Tibial nerve (tissue), 4 donors: ENCODE data around the gene PRSS3. TPM values are rescaled to one million over a fixed set of nuclear protein-coding genes. Genes with fewer than 3 reads are reported as not detected.
A peak's percentile ranks its signal among the peaks of the same experiment; 100 is the strongest.
"Not testable (repeated sequence)": the region's sequence is repeated elsewhere in the genome, so short reads cannot be mapped to it uniquely, and the experiment has no call there.

Experiments
- DNase-seq, 2 donors: peaks; one replicate each; pipeline ENCODE4 v3.0.0-alpha.2; 2019; ENCODE audit warnings: low spot score in 2 of 2
- H3K27ac ChIP-seq, 4 donors: fragments of 200-600 bp; sonication (generic) in 3 of 4; one replicate each; pipeline ENCODE4 v1.5.1; 2017 to 2019; ENCODE audit warnings: mild to moderate bottlenecking in 1 of 4
- H3K27me3 ChIP-seq, 2 donors: fragments of 200-600 bp; sonication (generic) in 1 of 2; one replicate each; pipeline versions ENCODE4 v1.5.1 to v1.6.0; 2017 to 2019
- H3K36me3 ChIP-seq, 3 donors: fragments of 200-600 bp; sonication (generic); one replicate each; pipeline ENCODE4 v1.5.1; 2018 to 2019
- H3K4me1 ChIP-seq, 4 donors: fragments of 200-600 bp; sonication (generic) in 3 of 4; one replicate each; pipeline ENCODE4 v1.5.1; 2017 to 2019
- H3K4me3 ChIP-seq, 4 donors: fragments of 200-600 bp; sonication (generic) in 3 of 4; one replicate each; pipeline ENCODE4 v1.5.1; 2017 to 2019; ENCODE audit warnings: mild to moderate bottlenecking in 1 of 4, moderate library complexity in 1 of 4
- H3K9me3 ChIP-seq, 4 donors: fragments of 200-600 bp; sonication (generic) in 3 of 4; one replicate each; pipeline ENCODE4 v1.5.1; 2017 to 2019
- CTCF ChIP-seq, 5 experiments: fragments of 200-600 bp in 3 of 5; fragments of 450-650 bp in 2 of 5; sonication (generic) in 3 of 5; IDR thresholded peaks; one replicate each; pipeline ENCODE4 v1.5.1; 2016 to 2019; ENCODE audit warnings: antibody characterized with exemption in 5 of 5, mild to moderate bottlenecking in 3 of 5, moderate library complexity in 2 of 5
- EP300 ChIP-seq, 2 donors: sonication (generic); formaldehyde crosslinking; IDR thresholded peaks; one replicate each; pipeline ENCODE4 v1.6.1; 2017; ENCODE audit warnings: antibody characterized with exemption in 2 of 2, mild to moderate bottlenecking in 1 of 2
- POLR2A ChIP-seq, 2 donors: fragments of 450-650 bp; IDR thresholded peaks; one replicate each; pipeline ENCODE4 v1.6.1; 2017; ENCODE audit warnings: antibody characterized with exemption in 2 of 2, mild to moderate bottlenecking in 2 of 2, moderate library complexity in 2 of 2
- WGBS, 2 donors: methylation state at CpG; one replicate each; pipeline ENCODE4 v1.1.5; 2018; 5-methylcytosine and 5-hydroxymethylcytosine counted together
- total RNA-seq, 4 donors: library from RNA; depleted of rRNA; stranded (reverse); fragments of >200 nt; gene quantifications; one replicate each; pipeline ENCODE4 v1.1.0, GENCODE V29; 2016

PRSS3 gene
- total RNA-seq, 4 donors from 2014 or later = not detected

- Histone ChIP-seq H3K36me3 (no peaks in the 10 kb centered on the region), H3K27ac (peak overlapping the region in 1 of 4 donors; percentile 59), H3K4me1 (peaks cover 0 to 9% (median 0%) of the 10 kb centered on the region in 4 donors), H3K4me3 (no peak overlapping the region), H3K27me3 (peaks cover 0 to 52% of the 10 kb centered on the region in 2 donors), H3K9me3 (peaks cover 0 to 11% (median 0%) of the 10 kb centered on the region in 4 donors)
- TF ChIP-seq POLR2A (IDR thresholded peaks at IDR 0.05) = no peak
- TF ChIP-seq CTCF (IDR thresholded peaks at IDR 0.05) = no peak
- no peak for TF ChIP-seq EP300 (IDR thresholded peaks at IDR 0.05)
- WGBS, 2 donors = 52 to 60% methylated on average over 12 of the region's 12 CpGs
- no peak for DNase-seq
Measured at GRCh38 chr9:33751536-33752129, 43.7 kb upstream of the PRSS3 start.

DNA sequence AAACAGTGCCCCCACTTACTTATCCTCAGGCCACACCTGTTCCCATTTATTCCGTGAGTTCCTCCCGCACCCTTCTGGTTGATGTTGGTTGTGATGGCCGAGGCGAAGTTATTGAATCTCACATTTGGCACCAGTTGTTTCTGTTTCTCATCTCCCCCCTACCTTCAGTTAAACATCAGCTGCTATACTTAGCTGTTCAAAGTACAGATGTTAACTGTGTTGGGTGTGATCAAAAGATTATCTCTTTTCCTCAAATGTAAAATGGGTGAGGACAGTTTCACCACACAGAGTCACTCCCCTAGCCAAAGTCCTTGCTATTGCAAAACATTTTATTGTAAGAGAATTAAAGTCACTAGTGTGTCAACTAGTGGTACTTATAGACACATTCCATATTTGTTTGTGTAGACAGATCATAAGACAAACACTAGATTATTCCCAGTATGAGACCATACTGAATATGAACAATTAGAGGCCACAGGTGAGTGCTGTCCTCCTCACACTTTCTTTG, 43.2 kb upstream of the PRSS3 start:
- TF ChIP-seq CTCF (IDR thresholded peaks at IDR 0.05) (no peak), EP300 (IDR thresholded peaks at IDR 0.05) (no peak), POLR2A (IDR thresholded peaks at IDR 0.05) (no peak)
- DNase-seq = no peak
- Histone ChIP-seq H3K27ac (no peak overlapping the region), H3K27me3 (peaks cover 0 to 52% of the 10 kb centered on the region in 2 donors), H3K4me1 (peaks cover 0 to 9% (median 0%) of the 10 kb centered on the region in 4 donors), H3K9me3 (peaks cover 0 to 11% (median 0%) of the 10 kb centered on the region in 4 donors), H3K36me3 (no peaks in the 10 kb centered on the region), H3K4me3 (no peak overlapping the region)
- WGBS, 2 donors = 65 to 67% methylated on average over 4 of the region's 4 CpGs

DNA sequence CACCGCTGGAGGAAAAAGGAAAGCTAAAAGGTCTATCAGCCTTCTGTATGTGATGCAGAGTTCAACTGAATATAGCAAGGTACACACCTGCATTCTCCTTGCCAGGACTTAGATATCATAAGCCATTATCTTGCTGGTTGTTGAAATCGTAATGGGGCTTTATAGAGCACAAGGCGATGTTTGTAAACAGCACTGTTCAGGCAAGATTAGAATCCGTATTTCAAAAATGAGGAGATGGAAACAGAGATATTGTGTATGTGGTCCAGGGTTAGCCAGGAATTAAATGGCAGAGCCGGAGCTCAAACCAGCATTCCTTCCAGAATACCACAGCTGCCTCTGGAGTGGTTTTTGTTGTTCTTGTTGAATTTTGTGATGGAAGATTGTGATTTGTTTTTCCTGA, 42.6 kb upstream of the PRSS3 start:
- not testable (repeated sequence) for H3K27ac ChIP-seq, H3K36me3 ChIP-seq, H3K4me3 ChIP-seq, DNase-seq, H3K4me1 ChIP-seq
- Histone ChIP-seq H3K27me3 (peaks cover 0 to 52% of the 10 kb centered on the region in 2 donors), H3K9me3 (peaks cover 0 to 11% (median 0%) of the 10 kb centered on the region in 4 donors)
- WGBS, 2 donors = 72 to 82% methylated on average over 5 of the region's 5 CpGs

GRCh38 chr9:33759648-33760047, 35.7 kb upstream of the PRSS3 start:
- not testable (repeated sequence) for H3K27me3 ChIP-seq, H3K9me3 ChIP-seq, DNase-seq, H3K4me1 ChIP-seq, H3K36me3 ChIP-seq, H3K27ac ChIP-seq, H3K4me3 ChIP-seq
- WGBS, 2 donors = 66 to 72% methylated on average over 2 of the region's 2 CpGs

- 84 to 87% methylated on average over 6 of the region's 6 CpGs for WGBS, 2 donors
- TF ChIP-seq EP300 (IDR thresholded peaks at IDR 0.05) (no peak), POLR2A (IDR thresholded peaks at IDR 0.05) (no peak), CTCF (IDR thresholded peaks at IDR 0.05) (no peak)
Measured at GRCh38 chr9:33762343-33762742, 33.0 kb upstream of the PRSS3 start.

DNA sequence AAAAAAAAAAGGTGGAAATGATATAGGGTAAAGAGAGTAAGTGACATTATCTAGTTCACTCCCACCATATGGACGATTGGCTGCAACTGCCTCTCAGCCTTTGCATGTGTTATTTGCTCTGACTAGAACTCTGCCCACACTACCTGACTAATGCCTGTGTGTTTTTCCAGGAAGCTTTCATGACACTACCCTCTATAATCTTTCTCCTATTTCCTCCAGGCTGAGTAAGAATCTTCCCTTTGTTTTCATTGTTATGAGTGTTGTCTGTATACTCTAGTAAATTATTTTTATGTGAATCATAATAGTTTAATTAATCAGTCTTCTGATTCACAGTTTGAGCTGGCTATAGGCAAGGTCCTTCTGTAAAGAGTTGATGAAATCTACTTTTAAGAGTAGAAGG, 31.7 kb upstream of the PRSS3 start:
- not testable (repeated sequence) for H3K27me3 ChIP-seq, H3K9me3 ChIP-seq, H3K4me1 ChIP-seq, H3K36me3 ChIP-seq, H3K27ac ChIP-seq, DNase-seq, H3K4me3 ChIP-seq
- 67 to 70% methylated on average over 1 of the region's 1 CpG for WGBS, 2 donors

More at GRCh38 chr9:33762343-33762742, 33.0 kb upstream of the PRSS3 start:
- Histone ChIP-seq H3K4me3 (no peak overlapping the region), H3K27me3 (no peaks in the 10 kb centered on the region), H3K36me3 (no peaks in the 10 kb centered on the region), H3K27ac (no peak overlapping the region), H3K9me3 (no peaks in the 10 kb centered on the region), H3K4me1 (no peaks in the 10 kb centered on the region)
- DNase-seq = no peak

DNA sequence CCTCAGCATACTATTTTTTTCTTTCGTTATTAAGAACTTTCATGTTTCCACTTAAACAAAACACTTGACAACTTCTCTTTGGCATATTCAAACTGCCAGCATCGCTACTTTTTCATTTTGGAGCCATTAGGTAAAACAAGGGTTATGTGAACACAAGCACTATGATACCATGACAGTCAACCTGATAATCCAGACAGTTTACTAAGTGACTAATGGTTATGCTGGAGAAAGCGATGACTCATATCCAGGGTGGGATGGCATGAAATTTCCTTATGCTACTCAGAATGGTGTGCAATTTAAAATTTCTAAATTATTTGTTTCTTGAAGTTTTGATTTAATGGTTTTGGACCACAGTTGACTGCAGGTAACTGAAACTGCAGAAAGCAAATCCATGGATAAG, 29.9 kb upstream of the PRSS3 start:
- Histone ChIP-seq H3K27me3 (no peaks in the 10 kb centered on the region), H3K9me3 (no peaks in the 10 kb centered on the region), H3K36me3 (no peaks in the 10 kb centered on the region), H3K4me3 (no peak overlapping the region), H3K4me1 (no peaks in the 10 kb centered on the region), H3K27ac (no peak overlapping the region)
- DNase-seq = no peak
- TF ChIP-seq EP300 (IDR thresholded peaks at IDR 0.05) (no peak), POLR2A (IDR thresholded peaks at IDR 0.05) (no peak), CTCF (IDR thresholded peaks at IDR 0.05) (no peak)
- 92 to 93% methylated on average over 3 of the region's 3 CpGs for WGBS, 2 donors

GRCh38 chr9:33770156-33770880, 25.0 kb upstream of the PRSS3 start:
- H3K27ac ChIP-seq, H3K36me3 ChIP-seq, H3K4me1 ChIP-seq, H3K9me3 ChIP-seq, H3K4me3 ChIP-seq, H3K27me3 ChIP-seq, DNase-seq: not testable (repeated sequence)
- WGBS, 2 donors = 83 to 91% methylated on average over 3 of the region's 3 CpGs

DNA sequence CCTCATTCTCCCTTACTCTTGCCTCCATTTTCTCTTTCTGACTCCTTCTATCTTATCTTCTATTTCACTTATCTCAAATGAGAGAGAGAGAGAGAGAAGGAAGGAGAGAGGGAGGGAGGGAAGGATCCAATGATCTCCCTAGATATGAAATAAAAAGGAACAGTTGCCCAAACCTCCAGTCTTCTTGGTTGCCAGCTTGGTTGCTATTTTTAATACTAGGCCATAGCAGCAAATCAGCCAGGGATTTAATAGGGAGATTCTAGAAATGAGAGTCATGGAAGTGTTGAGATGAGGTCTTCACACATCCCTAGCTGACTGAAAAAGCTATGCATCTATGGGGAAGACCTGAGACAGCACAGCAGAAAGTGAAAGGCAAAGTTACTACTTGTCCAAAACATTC, 22.2 kb upstream of the PRSS3 start:
- H3K27ac ChIP-seq, H3K9me3 ChIP-seq, DNase-seq, H3K4me3 ChIP-seq, H3K36me3 ChIP-seq, H3K27me3 ChIP-seq, H3K4me1 ChIP-seq: not testable (repeated sequence)
